ENCODE measurements around the gene COL12A1.

GRCh38 chr6:75156186-75156878, 49.5 kb downstream of the COL12A1 start:
- TF ChIP-seq CTCF (IDR thresholded peaks at IDR 0.05; ENCODE audit: borderline replicate concordance, extremely low read depth, low read length, poor library complexity, severe bottlenecking): no peak
- TF ChIP-seq EZH2 (IDR thresholded peaks at IDR 0.05; ENCODE audit: borderline replicate concordance, low read depth, low read length, severe bottlenecking): no peak
